Heart right ventricle (tissue), 16 donors: Measurements from ENCODE around the gene SYNE1. TPM values are rescaled to one million over a fixed set of nuclear protein-coding genes. Genes with fewer than 3 reads are reported as not detected.

ENCODE experiments used
- ATAC-seq, 8 donors: fragments of 200-7000 bp; cut with Tn5 transposase; one replicate each; pipeline ENCODE4 v1.9.1; 2020; ENCODE audit warnings: mild to moderate bottlenecking in 8 of 8, moderate library complexity in 8 of 8, moderate number of reproducible peaks in 1 of 8
- DNase-seq, 2 donors: peaks; one replicate each; pipeline ENCODE4 v3.0.0-alpha.2; 2020
- H3K27ac ChIP-seq, 10 donors: fragments of 200-600 bp; sonication (generic) in 2 of 10; one replicate each; pipeline versions ENCODE4 v1.5.0 to v1.8.0; 2020 to 2022; ENCODE audit warnings: mild to moderate bottlenecking in 3 of 10
- H3K27me3 ChIP-seq, 7 donors: fragments of 200-600 bp; one replicate each; pipeline ENCODE4 v1.8.0; 2021 to 2022; ENCODE audit warnings: mild to moderate bottlenecking in 2 of 7
- H3K36me3 ChIP-seq, 9 donors: fragments of 200-600 bp; sonication (generic) in 1 of 9; one replicate each; pipeline versions ENCODE4 v1.5.0 to v1.8.0; 2020 to 2022; ENCODE audit warnings: mild to moderate bottlenecking in 2 of 9
- H3K4me1 ChIP-seq, 9 donors: fragments of 200-600 bp; sonication (generic) in 1 of 9; one replicate each; pipeline versions ENCODE4 v1.5.0 to v1.8.0; 2020 to 2022; ENCODE audit warnings: mild to moderate bottlenecking in 4 of 9
- H3K4me3 ChIP-seq, 10 donors: fragments of 200-600 bp; sonication (generic) in 2 of 10; one replicate each; pipeline versions ENCODE4 v1.5.0 to v1.8.0; 2020 to 2022; ENCODE audit warnings: mild to moderate bottlenecking in 7 of 10, moderate library complexity in 2 of 10
- H3K9me3 ChIP-seq, 11 donors: fragments of 200-600 bp in 10 of 11; sonication (generic) in 2 of 11; one replicate each; pipeline versions ENCODE4 v1.5.0 to v1.8.0; 2013 to 2022; ENCODE audit warnings: mild to moderate bottlenecking in 2 of 11, control low read depth in 1 of 11, moderate library complexity in 1 of 11
- WGBS, 2 donors: extraction: QIAGEN DNeasy Blood & Tissue Kit; methylation state at CpG; one replicate each; pipeline ENCODE4 v1.1.7; 2013; ENCODE audit warnings: inconsistent platforms in 1 of 2; 5-methylcytosine and 5-hydroxymethylcytosine counted together
- intact Hi-C, 10 donors: fragments of 100-400 bp; cut with DNase I; formaldehyde crosslinking; loops; one replicate each; pipeline versions ENCODE4 v1.11.1 to v1.14.2; 2022
- polyA plus RNA-seq, 2 donors: library from polyadenylated mRNA; stranded (reverse); fragments of 200-250 nt; gene quantifications; one replicate each; pipeline ENCODE4 v1.2.3, GENCODE V29; 2013
- total RNA-seq, 10 donors: library from RNA; stranded (reverse); fragmentation: NEBNext Ultra II Directional in 3 of 10; extraction: Animal tissue kit (Norgen Biotek cat#: 25700) in 3 of 10; gene quantifications; one replicate each; pipeline versions ENCODE4 v1.2.1 to v1.2.4, GENCODE V29; 2021 to 2023
- TF ChIP-seq, protein P1 (sequence below), 9 donors: fragments of 200-600 bp; sonication (generic) in 2 of 9; IDR thresholded peaks; one replicate each; pipeline versions ENCODE4 v1.5.0 to v1.8.0; 2021 to 2022; ENCODE audit warnings: antibody characterized with exemption in 9 of 9, mild to moderate bottlenecking in 5 of 9, moderate library complexity in 1 of 9
- donor health status: Arrhythmogenic right ventricular cardiomyopathy.
- donor health status: ischemic (EF 13 %, LVEDD 7.1; RV severe dilation, severe dysfunction).
- donor health status: healthy with polysubstance abuse.
- donor health status: DM: no; HTN: yes; CAD: no.
- donor health status: DM: no; HTN: no; CAD: no.
- donor health status: ischemic (EF 25% LVEDD 6.9; RV normal size, moderate dysfunction).
- donor health status: ischemic (EF 25% LVEDD 5.7; RV mildly dilated, moderate dysfunction).
- donor health status: healthy.
- donor health status: DM: yes; HTN: yes; CAD: no.
- donor health status: Ischemic cardiomyopathy.
- donor health status: ischemic (EF 35%, LVEDD 5.7; RV mildly dilated, moderate dysfunction).
- donor health status: nonischemic (EF 11% LVEDD 7.7; RV severe dilation, severe dysfunction).
- donor health status: DM: yes; HTN: yes; CAD: no.
- donor health status: PGD.
- donor health status: ischemic (EF 29% LVEDD 5.4; RV normal size, mild dysfunction).
- donor health status: nonischemic (EF 23%, LVEDD 6.1; RV moderate dilation, normal function).

SYNE1 gene
- total and polyA plus RNA-seq, 12 donors, result 18.9 to 176 (median 126) TPM

DNA sequence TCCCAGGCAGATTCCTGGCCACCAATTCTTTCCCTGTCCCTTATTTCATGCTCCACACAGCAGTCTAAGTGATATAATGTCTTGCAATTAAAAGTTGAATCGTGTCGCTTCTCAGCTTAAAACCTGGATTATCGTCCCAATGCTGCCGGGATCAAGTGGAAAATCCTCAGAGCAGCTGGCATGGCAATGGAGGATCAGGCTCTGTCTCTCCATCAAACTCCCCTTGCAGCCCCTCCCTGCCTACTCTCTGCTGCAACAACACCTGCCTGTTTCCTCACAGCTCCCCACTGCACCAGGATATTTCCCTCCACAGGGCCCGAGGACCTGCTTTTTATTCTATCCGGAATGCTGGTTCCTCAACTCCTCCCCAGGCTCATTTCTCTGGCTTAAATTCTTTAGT, 277.1 kb downstream of the SYNE1 start:
- Histone ChIP-seq H3K36me3 (peaks cover 0 to 96% (median 58%) of the 10 kb centered on the region in 9 donors), H3K27ac (no peak overlapping the region), H3K4me3 (no peak overlapping the region), H3K9me3 (no peaks in the 10 kb centered on the region), H3K27me3 (no peaks in the 10 kb centered on the region), H3K4me1 (peaks cover 0 to 6% (median 3%) of the 10 kb centered on the region in 9 donors)
- 91% methylated on average over 6 of the region's 6 CpGs for WGBS, 2 donors
- TF ChIP-seq, protein P1, sequence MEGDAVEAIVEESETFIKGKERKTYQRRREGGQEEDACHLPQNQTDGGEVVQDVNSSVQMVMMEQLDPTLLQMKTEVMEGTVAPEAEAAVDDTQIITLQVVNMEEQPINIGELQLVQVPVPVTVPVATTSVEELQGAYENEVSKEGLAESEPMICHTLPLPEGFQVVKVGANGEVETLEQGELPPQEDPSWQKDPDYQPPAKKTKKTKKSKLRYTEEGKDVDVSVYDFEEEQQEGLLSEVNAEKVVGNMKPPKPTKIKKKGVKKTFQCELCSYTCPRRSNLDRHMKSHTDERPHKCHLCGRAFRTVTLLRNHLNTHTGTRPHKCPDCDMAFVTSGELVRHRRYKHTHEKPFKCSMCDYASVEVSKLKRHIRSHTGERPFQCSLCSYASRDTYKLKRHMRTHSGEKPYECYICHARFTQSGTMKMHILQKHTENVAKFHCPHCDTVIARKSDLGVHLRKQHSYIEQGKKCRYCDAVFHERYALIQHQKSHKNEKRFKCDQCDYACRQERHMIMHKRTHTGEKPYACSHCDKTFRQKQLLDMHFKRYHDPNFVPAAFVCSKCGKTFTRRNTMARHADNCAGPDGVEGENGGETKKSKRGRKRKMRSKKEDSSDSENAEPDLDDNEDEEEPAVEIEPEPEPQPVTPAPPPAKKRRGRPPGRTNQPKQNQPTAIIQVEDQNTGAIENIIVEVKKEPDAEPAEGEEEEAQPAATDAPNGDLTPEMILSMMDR (IDR thresholded peaks at IDR 0.05), result no peak
- intact Hi-C loops, result no loop called here
- DNase-seq, result no peak
- no peak for ATAC-seq

DNA sequence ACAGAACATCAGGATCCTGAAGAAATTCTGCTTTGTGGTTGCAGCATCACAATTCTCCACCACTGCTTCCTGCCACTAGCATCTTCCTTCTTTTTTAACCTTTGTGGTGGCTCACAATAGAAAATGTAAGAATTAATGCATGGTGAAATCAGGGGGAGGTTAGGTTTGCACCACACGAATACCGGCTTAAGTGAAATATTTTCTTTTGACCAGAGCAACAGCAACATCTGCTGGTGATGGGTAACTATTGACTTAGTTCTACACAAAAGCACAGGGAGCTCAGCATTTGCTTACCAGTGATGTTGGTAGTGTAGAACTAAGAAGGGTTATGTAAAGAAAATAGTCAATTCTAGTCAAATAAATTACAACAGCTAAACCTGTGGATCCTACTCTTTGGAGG, 280.5 kb downstream of the SYNE1 start:
- H3K36me3 ChIP-seq, result peaks cover 0 to 100% (median 77%) of the 10 kb centered on the region in 9 donors
- 6 to 16% methylated on average over 2 of the region's 2 CpGs for WGBS, 2 donors
- TF ChIP-seq, protein P1 (IDR thresholded peaks at IDR 0.05), result peak in 8 of 9 donors; percentile 4 to 47 (median 37)
- H3K27me3 ChIP-seq, result no peaks in the 10 kb centered on the region
- no peaks in the 10 kb centered on the region for H3K9me3 ChIP-seq
- H3K27ac ChIP-seq, result no peak overlapping the region
- H3K4me3 ChIP-seq, result no peak overlapping the region
- H3K4me1 ChIP-seq, result peaks cover 0 to 13% (median 4%) of the 10 kb centered on the region in 9 donors
- peak in 4 of 8 donors; percentile 25 to 63 (median 53) for ATAC-seq
- DNase-seq, result no peak
- intact Hi-C loops, result loop anchor here in 2 of 10 donors (10.0 kb wide), 2 partner anchors 142 to 152 kb away; no protein-coding TSS in a partner anchor

DNA sequence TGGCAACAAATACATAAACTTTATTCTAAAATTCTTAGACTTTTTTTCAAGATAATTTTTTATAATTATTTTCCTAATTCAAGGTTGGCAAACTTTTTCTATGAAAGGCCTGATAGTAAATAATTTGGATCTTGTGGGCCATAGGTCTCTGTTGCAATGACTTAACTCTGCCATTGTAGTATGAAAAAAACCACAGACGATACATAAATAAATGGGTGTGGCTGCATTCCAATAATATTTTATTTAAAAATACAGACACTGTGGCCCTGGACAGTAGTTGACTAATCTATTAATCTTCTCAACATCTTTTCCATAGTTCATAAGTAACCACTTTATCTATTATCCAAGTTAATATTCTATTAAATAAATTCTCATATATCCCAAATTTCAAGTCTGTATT, 281.1 kb downstream of the SYNE1 start:
- 44 to 49% methylated on average over 1 of the region's 1 CpG for WGBS, 2 donors
- H3K27ac ChIP-seq, result no peak overlapping the region

DNA sequence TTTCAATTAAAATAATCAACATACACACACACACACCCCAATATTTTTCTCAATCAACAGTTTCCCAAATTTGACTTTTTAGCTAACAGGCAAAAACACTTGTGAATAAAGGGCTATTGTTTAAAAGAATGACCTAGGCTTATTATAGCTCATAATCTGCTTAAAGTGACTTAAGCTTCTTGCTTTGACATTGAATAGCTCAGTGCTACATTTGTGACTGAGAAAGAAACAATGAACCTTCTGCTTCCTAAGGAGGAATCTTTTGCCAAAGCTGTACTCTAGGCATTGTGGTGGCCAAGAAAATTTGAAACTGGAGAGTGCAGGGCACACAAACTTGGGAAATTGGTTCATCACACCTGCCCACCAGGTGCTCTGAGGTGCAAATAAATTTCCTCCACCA, 282.0 kb downstream of the SYNE1 start:
- TF ChIP-seq, protein P1 (IDR thresholded peaks at IDR 0.05), result no peak
- peaks cover 0 to 28% (median 6%) of the 10 kb centered on the region in 9 donors for H3K4me1 ChIP-seq
- H3K27ac ChIP-seq, result peak overlapping the region in 5 of 10 donors; percentile 3 to 21 (median 10)
- H3K4me3 ChIP-seq, result no peak overlapping the region
- intact Hi-C loops, result loop anchor here in 2 of 10 donors (10.0 kb wide), 2 partner anchors 140 to 150 kb away; no protein-coding TSS in a partner anchor
- ATAC-seq (no peak), DNase-seq (no peak)
- H3K9me3 ChIP-seq, result no peaks in the 10 kb centered on the region
- H3K36me3 ChIP-seq, result peaks cover 0 to 100% (median 68%) of the 10 kb centered on the region in 9 donors
- H3K27me3 ChIP-seq, result no peaks in the 10 kb centered on the region

More for the DNA sequence above, 281.1 kb downstream of the SYNE1 start:
- DNase-seq (no peak), ATAC-seq (no peak)
- H3K36me3 ChIP-seq, result peaks cover 0 to 100% (median 70%) of the 10 kb centered on the region in 9 donors
- intact Hi-C loops, result loop anchor here in 2 of 10 donors (10.0 kb wide), 2 partner anchors 141 to 151 kb away; no protein-coding TSS in a partner anchor
- peaks cover 0 to 20% (median 4%) of the 10 kb centered on the region in 9 donors for H3K4me1 ChIP-seq
- no peak overlapping the region for H3K4me3 ChIP-seq
- TF ChIP-seq, protein P1 (IDR thresholded peaks at IDR 0.05), result no peak
- H3K9me3 ChIP-seq, result no peaks in the 10 kb centered on the region
- H3K27me3 ChIP-seq, result no peaks in the 10 kb centered on the region
